ENCODE measurements around the gene RNF44.
A peak's percentile ranks its signal among the peaks of the same experiment; 100 is the strongest.
"Not testable (repeated sequence)": the region's sequence is repeated elsewhere in the genome, so short reads cannot be mapped to it uniquely, and the experiment has no call there.

The RNF44 gene

GRCh38 chr5:176519810-176520720, 17.1 kb downstream of the RNF44 start:
- DNase-seq (ENCODE audit: low spot score): no peak

DNA sequence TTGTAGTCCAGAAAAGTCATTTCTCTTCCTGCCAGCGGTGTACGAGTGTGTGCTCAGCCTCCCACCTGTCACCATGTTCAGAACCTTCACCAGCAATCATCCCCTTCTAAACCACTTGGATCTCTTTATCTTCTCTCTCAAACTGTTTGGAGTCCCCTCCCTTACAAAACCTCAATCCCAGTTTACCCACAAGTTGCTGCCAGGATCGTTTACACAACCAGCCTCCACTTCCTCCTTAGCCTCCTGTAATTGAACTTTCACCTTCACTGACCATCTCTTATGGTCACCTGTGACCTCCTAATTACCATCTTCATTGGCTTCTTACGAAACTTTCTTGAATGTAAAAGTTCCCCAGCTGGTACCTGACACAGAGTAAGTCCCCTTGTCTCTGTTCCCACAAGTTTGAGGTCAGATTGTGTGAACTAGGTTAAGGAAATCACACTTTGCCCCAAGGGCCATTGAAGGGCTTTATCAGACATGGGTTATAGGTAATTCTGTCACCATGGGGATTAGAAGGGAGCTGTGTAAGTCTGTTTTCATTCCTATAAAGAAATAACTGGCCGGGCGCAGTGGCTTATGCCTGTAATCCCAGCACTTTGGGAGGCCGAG, 20.0 kb downstream of the RNF44 start:
- no peak for DNase-seq (ENCODE audit: low spot score)

DNA sequence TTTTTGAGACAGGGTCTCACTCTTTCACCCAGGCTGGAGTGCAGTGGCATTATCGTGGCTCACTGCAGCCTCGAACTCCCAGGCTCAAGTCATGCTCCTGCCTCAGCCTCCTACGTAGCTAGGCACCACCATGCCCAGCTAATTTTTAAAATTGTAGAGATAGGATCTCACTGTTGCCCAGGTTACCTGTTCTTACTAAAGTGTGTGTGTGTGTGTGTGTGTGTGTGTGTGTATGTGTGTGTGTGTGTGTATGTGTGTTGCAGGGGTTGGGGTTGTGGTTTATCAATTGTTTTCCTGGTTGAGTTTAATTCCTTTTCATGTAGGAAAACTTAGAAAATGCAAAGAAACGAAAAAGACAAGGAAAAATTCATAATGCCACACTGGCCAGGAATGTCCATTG, 21.8 kb downstream of the RNF44 start:
- no peak for DNase-seq (ENCODE audit: low spot score)

- no peak for DNase-seq (ENCODE audit: low spot score)
These were observed 22.8 kb downstream of the RNF44 start for GRCh38 chr5:176514244-176514950.

DNA sequence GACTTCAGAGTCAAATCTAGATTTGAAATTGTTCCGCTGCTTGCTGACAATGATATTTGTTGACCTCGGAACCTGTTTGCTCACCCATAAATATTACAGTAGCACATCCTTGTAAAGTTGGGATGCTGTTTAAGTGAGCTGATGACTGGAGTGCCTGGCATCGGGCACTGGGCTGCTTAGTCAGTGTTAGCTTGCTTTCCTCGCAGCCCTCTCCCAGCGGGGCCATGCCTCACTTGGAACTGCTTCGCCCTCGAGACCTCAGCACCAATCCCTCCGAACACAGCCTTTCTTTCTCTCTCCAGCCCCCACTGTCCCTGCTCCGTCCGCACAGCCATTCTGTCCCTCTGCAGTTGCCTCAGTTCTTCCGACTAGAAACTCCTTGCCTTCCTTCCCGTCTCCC, 23.4 kb downstream of the RNF44 start:
- DNase-seq (ENCODE audit: low spot score): no peak

DNA sequence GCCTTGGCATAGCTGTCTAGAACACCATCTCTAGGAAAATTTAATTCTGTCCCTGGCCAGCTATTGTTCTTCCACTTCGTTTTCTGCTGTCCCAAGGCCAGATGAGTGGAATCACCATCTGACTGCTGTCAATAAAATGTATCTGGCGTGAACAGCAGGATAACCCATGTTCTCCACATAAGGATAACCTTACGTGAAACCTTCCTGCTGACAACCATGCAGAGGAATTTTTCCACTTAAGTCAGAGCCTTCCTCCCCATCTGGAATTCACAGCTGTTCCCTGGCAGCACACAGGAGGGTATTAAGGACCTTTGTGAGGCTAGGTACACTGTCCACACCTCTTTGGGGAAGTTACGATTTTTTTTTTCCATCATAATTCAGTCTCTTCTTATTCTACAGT, 28.6 kb downstream of the RNF44 start:
- DNase-seq (ENCODE audit: low spot score): no peak

DNA sequence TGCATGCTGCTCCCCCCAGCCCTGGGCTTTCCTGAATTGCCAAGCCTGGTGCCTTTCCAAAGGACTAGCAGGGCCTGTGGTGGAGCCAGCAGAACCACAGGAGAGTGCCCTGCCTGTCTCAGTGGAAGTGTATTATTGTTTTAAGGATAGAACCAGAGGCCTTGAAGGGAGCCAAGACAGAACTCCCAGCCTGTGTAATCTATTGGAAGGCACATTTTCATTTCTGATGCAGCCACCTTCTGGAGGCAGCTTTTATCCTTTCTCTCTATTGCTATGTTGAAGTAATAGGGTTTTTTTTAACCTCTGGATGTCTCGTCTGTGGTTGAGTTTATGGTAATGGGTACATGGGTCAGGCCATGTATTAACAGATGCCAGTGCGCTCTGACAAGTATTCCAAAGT, 29.3 kb downstream of the RNF44 start:
- no peak for DNase-seq (ENCODE audit: low spot score)

DNA sequence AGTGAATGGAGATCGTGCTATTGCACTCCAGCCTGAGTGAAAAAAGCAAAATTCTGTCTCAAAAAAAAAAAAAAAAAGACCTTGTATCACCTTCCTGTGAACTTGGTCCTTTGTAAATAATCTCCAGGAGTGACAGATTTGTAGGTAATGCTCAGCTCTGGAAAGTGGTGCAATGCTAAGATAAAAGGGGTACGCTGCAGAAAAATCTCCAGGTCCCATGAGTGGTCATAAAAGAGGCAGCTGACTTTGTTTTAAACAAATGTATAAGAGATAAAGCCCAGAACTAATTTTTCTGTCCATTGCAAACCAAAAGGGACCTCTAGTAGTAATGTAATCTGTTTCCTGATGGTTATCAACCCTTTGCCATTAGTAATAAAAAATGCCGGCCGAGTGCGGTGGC, 33.7 kb downstream of the RNF44 start:
- DNase-seq (ENCODE audit: low spot score): no peak

DNA sequence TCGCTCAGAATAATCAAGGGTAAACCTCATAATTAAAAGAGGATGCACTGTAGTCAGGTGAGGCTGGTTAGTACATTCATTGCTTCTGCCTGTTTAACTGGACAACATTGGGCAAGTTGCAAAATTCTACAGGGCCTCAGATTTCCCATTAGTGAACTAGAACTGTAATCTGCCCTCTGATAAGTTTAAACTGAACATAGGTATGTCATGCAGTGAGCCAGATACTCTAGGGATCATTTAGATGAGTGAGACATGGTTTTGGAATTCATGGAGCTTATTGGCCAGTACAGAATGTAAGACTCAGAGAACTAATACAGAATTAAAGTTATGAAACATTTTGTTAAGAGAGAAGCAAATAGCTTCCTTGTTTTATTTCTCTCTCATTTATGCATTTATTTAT, 35.9 kb downstream of the RNF44 start:
- peak; percentile 30 for DNase-seq (ENCODE audit: low spot score)

DNA sequence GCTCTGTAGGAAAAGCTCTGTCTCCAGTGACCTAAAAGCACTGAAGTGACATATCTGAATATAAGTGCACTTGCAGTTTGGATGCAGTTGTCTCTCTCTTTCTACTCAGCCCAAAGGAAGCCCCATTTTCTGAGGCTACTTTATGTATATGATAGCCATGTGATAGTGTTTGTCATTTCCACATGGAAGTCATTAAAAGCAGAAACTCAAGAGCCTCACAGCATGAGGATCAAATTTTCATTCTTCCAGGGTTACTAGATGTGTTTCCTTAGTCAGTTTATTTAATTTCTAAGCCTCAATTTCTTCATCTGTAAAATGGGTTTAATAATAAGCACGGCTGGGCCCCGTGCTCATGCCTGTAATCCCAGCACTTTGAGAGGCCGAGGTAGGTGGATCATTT, 36.7 kb downstream of the RNF44 start:
- DNase-seq (ENCODE audit: low spot score): no peak

DNA sequence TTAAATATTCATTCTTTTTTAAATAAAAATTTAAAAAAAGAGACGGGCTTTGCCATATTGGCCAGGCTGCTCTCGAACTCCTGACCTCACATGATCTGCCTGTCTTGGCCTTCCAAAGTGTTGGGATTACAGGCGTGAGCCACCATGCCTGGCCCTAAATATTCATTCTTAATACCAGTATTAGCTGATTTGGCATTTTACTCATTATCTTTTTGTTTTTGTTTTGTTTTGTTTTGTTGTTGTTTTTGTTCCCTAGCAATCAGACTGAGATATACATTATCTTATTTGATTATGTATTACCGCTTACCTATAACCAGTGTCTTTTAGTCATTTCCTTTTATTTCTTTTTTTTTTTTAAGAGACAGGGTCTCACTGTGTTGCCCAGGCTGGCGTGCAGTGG, 37.9 kb downstream of the RNF44 start:
- no peak for DNase-seq (ENCODE audit: low spot score)

- peak; percentile 34 for DNase-seq (ENCODE audit: low spot score)
These were observed 39.4 kb downstream of the RNF44 start for GRCh38 chr5:176497852-176498251.

DNA sequence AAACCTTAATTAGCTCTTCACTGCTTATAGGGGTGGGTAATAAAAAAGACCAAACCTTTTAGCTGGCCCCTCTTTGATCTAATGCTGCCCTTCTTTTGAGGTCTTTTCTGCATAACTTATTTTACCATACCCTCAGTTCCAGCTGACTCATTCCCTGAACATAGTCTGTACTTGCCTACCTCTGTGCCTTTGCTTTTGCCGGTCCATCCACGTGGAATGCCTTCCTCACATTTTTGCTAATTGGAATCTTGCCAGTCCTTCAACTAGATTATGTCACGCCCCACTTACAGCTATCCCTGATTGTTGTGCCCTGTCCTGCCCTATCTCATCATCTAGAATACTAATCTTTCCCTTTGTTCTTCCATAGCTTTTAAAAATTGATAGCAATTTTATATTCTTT, 44.8 kb downstream of the RNF44 start:
- no peak for DNase-seq (ENCODE audit: low spot score)

GRCh38 chr5:176491901-176492300, 45.3 kb downstream of the RNF44 start:
- DNase-seq (ENCODE audit: low spot score): no peak

DNA sequence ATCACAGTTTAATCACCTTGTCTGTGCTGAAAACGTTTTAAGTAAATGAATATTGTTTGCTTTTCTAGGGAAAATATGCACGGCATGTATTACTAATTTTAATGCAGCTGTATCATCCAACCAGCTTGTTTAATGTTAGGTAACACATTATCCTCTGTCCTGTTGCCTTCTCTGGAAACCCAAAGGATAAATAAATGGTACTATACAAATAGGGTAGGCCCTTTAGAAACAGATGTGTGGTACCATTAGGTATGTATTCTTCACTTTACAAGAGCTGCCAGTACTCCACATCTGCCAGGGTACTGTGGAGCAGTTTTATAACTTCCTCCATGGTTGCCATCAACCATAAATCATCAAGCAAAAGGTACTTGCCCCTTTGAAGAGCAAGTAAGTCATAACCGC, 46.1 kb downstream of the RNF44 start:
- DNase-seq (ENCODE audit: low spot score): no peak

GRCh38 chr5:176490301-176490700, 46.9 kb downstream of the RNF44 start:
- peak; percentile 21 for DNase-seq (ENCODE audit: low spot score)

- no peak for DNase-seq (ENCODE audit: low spot score)
These were observed 48.1 kb downstream of the RNF44 start for GRCh38 chr5:176489077-176489476.

DNA sequence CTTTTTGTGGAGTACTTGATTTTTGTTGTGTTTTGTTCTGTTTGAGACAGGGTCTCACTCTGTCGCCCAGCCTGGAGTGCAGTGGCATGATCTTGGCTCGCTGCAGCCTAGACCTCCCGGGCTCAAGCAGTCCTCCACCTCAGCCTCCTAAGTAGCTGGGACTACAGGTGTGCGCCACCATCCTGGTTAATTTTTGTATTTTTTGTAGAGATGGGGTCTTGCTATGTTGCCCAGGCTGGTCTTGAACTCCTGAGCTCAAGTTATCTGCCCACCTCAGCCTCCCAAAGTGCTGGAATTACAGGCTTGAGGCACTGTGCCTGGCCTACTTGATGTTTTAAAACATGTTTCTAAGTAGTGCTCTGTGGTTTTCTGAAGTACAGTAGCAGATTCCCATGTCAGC, 50.0 kb downstream of the RNF44 start:
- not testable (repeated sequence) for DNase-seq (ENCODE audit: low spot score)

- no peak for DNase-seq (ENCODE audit: low spot score)
These were observed 50.9 kb downstream of the RNF44 start for GRCh38 chr5:176486189-176486757.

GRCh38 chr5:176485176-176485575, 52.0 kb downstream of the RNF44 start:
- no peak for DNase-seq (ENCODE audit: low spot score)

- no peak for DNase-seq (ENCODE audit: low spot score)
These were observed 55.5 kb downstream of the RNF44 start for GRCh38 chr5:176481711-176482110.

Data from RKO (cell line).